ENCODE measurements around the gene SAMHD1. TPM values are rescaled to one million over a fixed set of nuclear protein-coding genes. Genes with fewer than 3 reads are reported as not detected.
"Not testable (repeated sequence)": the region's sequence is repeated elsewhere in the genome, so short reads cannot be mapped to it uniquely, and the experiment has no call there.

Gene SAMHD1
- 10 to 100 TPM; 18.2 to 36.4 (median 27.2) TPM for total RNA-seq
- polyA plus RNA-seq: 10 to 100 TPM; 17.0 to 29.4 (median 20.3) TPM
- long read RNA-seq, donor 1, partial matches to known transcripts: 0 of 4 reads
- long read RNA-seq, donor 1, other reads (novel, unspliced or antisense): 4 of 4 reads
- long read RNA-seq, donor 2, full-length matches to known transcripts: 4 of 16 reads
- long read RNA-seq, donor 2, partial matches to known transcripts: 1 of 16 reads
- long read RNA-seq, donor 2, other reads (novel, unspliced or antisense): 11 of 16 reads

GRCh38 chr20:36951198-36951978 lies at the start of gene SAMHD1:
Gene SAMHD1, minus strand, starts transcription at chr20:36951708. Its CDS starts 65 bp downstream, at chr20:36951643.
- DNase-seq: peak; percentile 97 to 99
- Histone ChIP-seq H3K4me1 (peaks cover 14% of the 10 kb centered on the region), H3K36me3 (ENCODE audit: insufficient read depth in 1 of 2, low read depth in 1 of 2) (peaks cover 0 to 2% of the 10 kb centered on the region in 2 donors), H3K27me3 (ENCODE audit: insufficient read depth in 3 of 3, low read length in 2 of 3) (no peaks in the 10 kb centered on the region), H3K9me3 (no peaks in the 10 kb centered on the region), H3K4me3 (peak within 1 kb of the TSS; percentile 83), H3K27ac (peak within 1 kb of the TSS; percentile 69)
- intact Hi-C loops (cut with DNase I): no loop called here
- ATAC-seq: peak; percentile 98 to 99 (median 99)
- TF ChIP-seq CTCF (IDR thresholded peaks at IDR 0.05): no peak
- 0% methylated on average over 57 to 66 of the region's 66 CpGs for WGBS, 3 donors

GRCh38 chr20:37000171-37000570 lies 48.7 kb upstream of the SAMHD1 start:
- H3K4me1 ChIP-seq; ATAC-seq; DNase-seq; H3K9me3 ChIP-seq; H3K27me3 ChIP-seq (ENCODE audit: insufficient read depth in 3 of 3, low read length in 2 of 3); H3K27ac ChIP-seq; intact Hi-C loops (cut with DNase I); H3K4me3 ChIP-seq: not testable (repeated sequence)
- H3K36me3 ChIP-seq (ENCODE audit: insufficient read depth in 1 of 2, low read depth in 1 of 2): peaks cover 0 to 34% of the 10 kb centered on the region in 2 donors
- WGBS, 3 donors: 95 to 100% methylated on average over 2 to 8 of the region's 26 CpGs; no CpG with 5 or more reads in 1 of the 3 donors

- WGBS, 3 donors: 88 to 92% (median 91%) methylated on average over 7 of the region's 7 CpGs
- Histone ChIP-seq H3K4me1 (no peaks in the 10 kb centered on the region), H3K4me3 (no peak overlapping the region), H3K27ac (no peak overlapping the region), H3K27me3 (ENCODE audit: insufficient read depth in 3 of 3, low read length in 2 of 3) (no peaks in the 10 kb centered on the region), H3K36me3 (ENCODE audit: insufficient read depth in 1 of 2, low read depth in 1 of 2) (peaks cover 0 to 33% of the 10 kb centered on the region in 2 donors), H3K9me3 (no peaks in the 10 kb centered on the region)
- TF ChIP-seq CTCF (IDR thresholded peaks at IDR 0.05): no peak
- DNase-seq (no peak), ATAC-seq (no peak)
- intact Hi-C loops (cut with DNase I): no loop called here
These were observed 47.1 kb upstream of the SAMHD1 start for GRCh38 chr20:36998652-36999051.

GRCh38 chr20:36997121-36997520 lies 45.6 kb upstream of the SAMHD1 start:
- no peak for DNase-seq
- H3K36me3 ChIP-seq (ENCODE audit: insufficient read depth in 1 of 2, low read depth in 1 of 2): peaks cover 0 to 20% of the 10 kb centered on the region in 2 donors
- ATAC-seq: no peak
- no peaks in the 10 kb centered on the region for H3K9me3 ChIP-seq
- no peak for TF ChIP-seq CTCF (IDR thresholded peaks at IDR 0.05)
- no peaks in the 10 kb centered on the region for H3K27me3 ChIP-seq (ENCODE audit: insufficient read depth in 3 of 3, low read length in 2 of 3)
- WGBS, 3 donors: 58 to 91% (median 64%) methylated on average over 1 of the region's 1 CpG
- intact Hi-C loops (cut with DNase I): no loop called here
- no peak overlapping the region for H3K27ac ChIP-seq
- no peaks in the 10 kb centered on the region for H3K4me1 ChIP-seq
- no peak overlapping the region for H3K4me3 ChIP-seq

- H3K27ac ChIP-seq; H3K9me3 ChIP-seq; H3K4me1 ChIP-seq; H3K27me3 ChIP-seq (ENCODE audit: insufficient read depth in 3 of 3, low read length in 2 of 3); ATAC-seq; intact Hi-C loops (cut with DNase I); DNase-seq; H3K4me3 ChIP-seq: not testable (repeated sequence)
- 95 to 99% (median 97%) methylated on average over 4 of the region's 4 CpGs for WGBS, 3 donors
- H3K36me3 ChIP-seq (ENCODE audit: insufficient read depth in 1 of 2, low read depth in 1 of 2): peaks cover 0 to 20% of the 10 kb centered on the region in 2 donors
These were observed 42.7 kb upstream of the SAMHD1 start for GRCh38 chr20:36994221-36994620.
